ENCODE results near the gene PTBP1. TPM values are rescaled to one million over a fixed set of nuclear protein-coding genes. Genes with fewer than 3 reads are reported as not detected.

Gene PTBP1
- total RNA-seq, 1 experiment from 2014 or later: 680 TPM

GRCh38 chr19:782185-782877 is 14.9 kb upstream of the PTBP1 start (continued):
- TF ChIP-seq ZNF281 (CRISPR knock-in tag; IDR thresholded peaks at IDR 0.05) (peak; percentile 49; the same call in 1 of the 2 replicates), MAX (CRISPR knock-in tag; IDR thresholded peaks at IDR 0.05) (peak; percentile 53; the same call in 1 of the 2 replicates), ZNF512 (CRISPR knock-in tag; IDR thresholded peaks at IDR 0.05; ENCODE audit: borderline replicate concordance) (no peak), SMAD4 (CRISPR knock-in tag; IDR thresholded peaks at IDR 0.05) (no peak), TEAD4 (CRISPR knock-in tag; IDR thresholded peaks at IDR 0.05) (0 out of 2 replicates have a peak, but pooled peaks have one; percentile 59)

GRCh38 chr19:782878-783668 is 14.2 kb upstream of the PTBP1 start:
- no peak for TF ChIP-seq JUN (CRISPR knock-in tag; IDR thresholded peaks at IDR 0.05)
- TF ChIP-seq OVOL2 (CRISPR knock-in tag; IDR thresholded peaks at IDR 0.05; ENCODE audit: borderline replicate concordance): no peak
- no peak for TF ChIP-seq HMGXB4 (CRISPR knock-in tag; IDR thresholded peaks at IDR 0.05)
- TF ChIP-seq TEAD1 (CRISPR knock-in tag; IDR thresholded peaks at IDR 0.05): no peak
- TF ChIP-seq ESRRA (CRISPR knock-in tag; IDR thresholded peaks at IDR 0.05; ENCODE audit: borderline replicate concordance): no peak
- no peak for TF ChIP-seq ATF6 (CRISPR knock-in tag; IDR thresholded peaks at IDR 0.05)
- TF ChIP-seq ZNF281 (CRISPR knock-in tag; IDR thresholded peaks at IDR 0.05): no peak
- no peak for TF ChIP-seq FOXK1 (CRISPR knock-in tag; IDR thresholded peaks at IDR 0.05)
- TF ChIP-seq CDX4 (CRISPR knock-in tag; IDR thresholded peaks at IDR 0.05; ENCODE audit: borderline replicate concordance): no peak
- TF ChIP-seq CTCF (IDR thresholded peaks at IDR 0.05): no peak
- DNase-seq (ENCODE audit: low spot score) (no peak), ATAC-seq (no peak; the same call in 1 of the 2 replicates)
- peaks cover 24% of the 10 kb centered on the region for H3K4me1 Mint-ChIP-seq
- peak overlapping the region; percentile 55 for H3K4me3 Mint-ChIP-seq
- no peaks in the 10 kb centered on the region for H3K9me3 Mint-ChIP-seq
- H3K27ac Mint-ChIP-seq: peak overlapping the region; percentile 96
- POLR2A ChIA-PET: interaction anchor here (0.6 to 1.4 kb wide), 3 partner anchors 14 to 56 kb away, joined by 3 to 5 read pairs (median 4); partner anchors contain the start of gene PTBP1
- H3K27me3 Mint-ChIP-seq (ENCODE audit: low read depth): no peaks in the 10 kb centered on the region
- H3K36me3 Mint-ChIP-seq: no peaks in the 10 kb centered on the region
- CTCF ChIA-PET: interaction anchor here (0.6 to 1.8 kb wide), 5 partner anchors 10 to 104 kb away, joined by 3 to 9 read pairs (median 4); no protein-coding TSS in a partner anchor
